Activated naive CD8-positive, alpha-beta T cell (primary cell): Measurements from ENCODE around the gene HLF.

Source experiments
- H3K27ac Mint-ChIP-seq: one replicate; pipeline ENCODE4 v1.8.0; 2021; ENCODE audit warnings: mixed read lengths
- H3K27me3 Mint-ChIP-seq: one replicate; pipeline ENCODE4 v1.8.0; 2021; ENCODE audit warnings: mixed read lengths
- H3K36me3 Mint-ChIP-seq: one replicate; pipeline ENCODE4 v1.8.0; 2021; ENCODE audit warnings: mixed read lengths
- H3K4me1 Mint-ChIP-seq: one replicate; pipeline ENCODE4 v1.8.0; 2021; ENCODE audit warnings: low read depth, mixed read lengths
- H3K4me3 Mint-ChIP-seq: one replicate; pipeline ENCODE4 v1.8.0; 2021; ENCODE audit warnings: mild to moderate bottlenecking, mixed read lengths
- H3K9me3 Mint-ChIP-seq: one replicate; pipeline ENCODE4 v1.8.0; 2021; ENCODE audit warnings: low read depth, mixed read lengths

The HLF gene

GRCh38 chr17:55238179-55238930, 26.4 kb upstream of the HLF start:
- peaks cover 20% of the 10 kb centered on the region for H3K4me1 Mint-ChIP-seq
- H3K4me3 Mint-ChIP-seq, result peak overlapping the region; percentile 80
- H3K36me3 Mint-ChIP-seq, result peaks cover 3% of the 10 kb centered on the region
- H3K27ac Mint-ChIP-seq, result peak overlapping the region; percentile 68
- H3K9me3 Mint-ChIP-seq, result no peaks in the 10 kb centered on the region
- peaks cover 17% of the 10 kb centered on the region for H3K27me3 Mint-ChIP-seq

DNA sequence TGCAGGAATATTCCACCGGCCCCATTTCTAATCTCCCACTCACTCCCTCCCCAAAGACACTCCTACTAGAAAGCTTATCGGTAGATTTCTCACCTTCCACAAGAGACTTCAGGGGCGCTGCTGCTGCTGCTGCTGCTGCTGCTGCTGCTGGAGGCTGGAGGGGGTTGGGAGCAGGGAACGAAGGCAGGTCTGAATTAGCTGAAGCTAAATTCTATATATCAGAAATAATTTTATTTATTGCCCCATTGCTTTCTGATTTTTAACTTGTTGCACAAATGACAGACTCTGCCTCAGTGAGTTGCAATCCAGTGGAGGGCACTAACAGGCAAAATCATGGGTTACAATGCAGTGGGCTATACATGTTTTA, 25.8 kb upstream of the HLF start:
- H3K4me1 Mint-ChIP-seq, result peaks cover 20% of the 10 kb centered on the region
- H3K27me3 Mint-ChIP-seq, result peaks cover 17% of the 10 kb centered on the region
- H3K9me3 Mint-ChIP-seq, result no peaks in the 10 kb centered on the region
- peak overlapping the region; percentile 80 for H3K4me3 Mint-ChIP-seq
- peaks cover 3% of the 10 kb centered on the region for H3K36me3 Mint-ChIP-seq
- peak overlapping the region; percentile 68 for H3K27ac Mint-ChIP-seq

DNA sequence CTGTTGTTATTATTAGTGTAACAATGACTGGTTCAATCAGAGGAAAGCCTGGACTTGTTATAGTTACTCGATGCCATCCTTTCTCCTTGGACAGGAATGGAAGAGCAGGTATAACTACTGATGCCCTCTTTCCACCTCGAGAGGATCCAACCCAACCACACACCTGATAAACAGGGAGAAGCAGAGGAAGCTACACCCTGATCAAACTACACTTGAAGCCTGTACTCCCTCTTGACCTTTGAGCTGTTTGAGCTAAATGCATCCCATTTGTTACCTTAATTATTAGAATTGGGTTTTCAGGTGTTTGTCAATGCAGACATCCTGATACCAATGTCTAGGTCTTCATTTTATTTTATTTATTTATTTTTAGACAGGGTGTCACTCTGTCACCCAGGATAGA, 23.7 kb upstream of the HLF start:
- Mint-ChIP-seq H3K27ac (no peak overlapping the region), H3K4me3 (no peak overlapping the region), H3K27me3 (peaks cover 21% of the 10 kb centered on the region), H3K36me3 (peaks cover 3% of the 10 kb centered on the region), H3K4me1 (peaks cover 20% of the 10 kb centered on the region), H3K9me3 (no peaks in the 10 kb centered on the region)

GRCh38 chr17:55242476-55242875, 22.3 kb upstream of the HLF start:
- Mint-ChIP-seq H3K4me1 (peaks cover 12% of the 10 kb centered on the region), H3K27ac (no peak overlapping the region), H3K4me3 (no peak overlapping the region), H3K27me3 (peaks cover 21% of the 10 kb centered on the region), H3K36me3 (peaks cover 3% of the 10 kb centered on the region), H3K9me3 (no peaks in the 10 kb centered on the region)

DNA sequence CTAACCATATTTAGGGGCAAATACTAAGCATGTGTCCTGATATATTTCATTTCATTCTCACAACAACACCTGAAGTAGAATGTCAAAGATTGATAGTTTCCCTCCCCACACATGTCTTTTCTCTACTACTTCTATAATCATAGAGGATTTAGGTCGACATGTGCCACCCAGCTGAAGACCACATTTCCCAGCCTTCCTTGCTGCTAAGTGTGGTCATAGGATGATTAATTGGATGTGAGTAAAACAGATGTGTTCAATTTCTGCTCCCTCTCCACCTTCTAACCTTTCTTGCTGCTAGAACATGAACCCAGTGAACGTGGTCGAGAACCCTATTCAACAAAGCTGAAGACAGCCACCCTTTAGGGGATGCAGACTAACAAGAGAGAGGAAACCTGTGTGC, 18.8 kb upstream of the HLF start:
- H3K27ac Mint-ChIP-seq, result no peak overlapping the region
- peaks cover 21% of the 10 kb centered on the region for H3K27me3 Mint-ChIP-seq
- peaks cover 3% of the 10 kb centered on the region for H3K36me3 Mint-ChIP-seq
- H3K4me1 Mint-ChIP-seq, result no peaks in the 10 kb centered on the region
- no peaks in the 10 kb centered on the region for H3K9me3 Mint-ChIP-seq
- H3K4me3 Mint-ChIP-seq, result no peak overlapping the region

DNA sequence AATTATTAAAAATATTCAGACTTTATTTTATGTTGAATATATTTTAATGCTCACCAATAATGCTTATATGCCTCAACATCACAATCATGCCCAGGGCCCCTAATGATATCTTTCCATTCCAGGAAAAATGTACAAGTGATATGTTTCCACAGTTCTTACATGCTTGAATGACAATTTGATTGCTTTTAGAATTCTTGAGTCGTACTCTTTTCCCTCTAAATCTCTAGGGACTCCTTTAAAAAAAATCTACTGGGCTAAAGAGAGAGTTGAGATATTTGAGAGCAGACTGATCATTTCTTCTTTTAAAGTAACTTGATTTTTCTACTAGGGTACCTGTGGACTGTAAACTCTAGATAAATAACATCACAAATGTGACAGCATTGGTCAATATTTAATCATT, 18.2 kb upstream of the HLF start:
- Mint-ChIP-seq H3K27ac (no peak overlapping the region), H3K4me1 (no peaks in the 10 kb centered on the region), H3K36me3 (peaks cover 3% of the 10 kb centered on the region), H3K27me3 (peaks cover 23% of the 10 kb centered on the region), H3K4me3 (no peak overlapping the region), H3K9me3 (no peaks in the 10 kb centered on the region)

GRCh38 chr17:55248077-55248476, 16.7 kb upstream of the HLF start:
- peaks cover 24% of the 10 kb centered on the region for H3K27me3 Mint-ChIP-seq
- no peak overlapping the region for H3K27ac Mint-ChIP-seq
- no peaks in the 10 kb centered on the region for H3K9me3 Mint-ChIP-seq
- no peaks in the 10 kb centered on the region for H3K36me3 Mint-ChIP-seq
- no peak overlapping the region for H3K4me3 Mint-ChIP-seq
- no peaks in the 10 kb centered on the region for H3K4me1 Mint-ChIP-seq

GRCh38 chr17:55249861-55250260, 14.9 kb upstream of the HLF start:
- H3K9me3 Mint-ChIP-seq, result no peaks in the 10 kb centered on the region
- no peaks in the 10 kb centered on the region for H3K4me1 Mint-ChIP-seq
- no peak overlapping the region for H3K27ac Mint-ChIP-seq
- no peaks in the 10 kb centered on the region for H3K36me3 Mint-ChIP-seq
- H3K27me3 Mint-ChIP-seq, result peaks cover 28% of the 10 kb centered on the region
- no peak overlapping the region for H3K4me3 Mint-ChIP-seq

DNA sequence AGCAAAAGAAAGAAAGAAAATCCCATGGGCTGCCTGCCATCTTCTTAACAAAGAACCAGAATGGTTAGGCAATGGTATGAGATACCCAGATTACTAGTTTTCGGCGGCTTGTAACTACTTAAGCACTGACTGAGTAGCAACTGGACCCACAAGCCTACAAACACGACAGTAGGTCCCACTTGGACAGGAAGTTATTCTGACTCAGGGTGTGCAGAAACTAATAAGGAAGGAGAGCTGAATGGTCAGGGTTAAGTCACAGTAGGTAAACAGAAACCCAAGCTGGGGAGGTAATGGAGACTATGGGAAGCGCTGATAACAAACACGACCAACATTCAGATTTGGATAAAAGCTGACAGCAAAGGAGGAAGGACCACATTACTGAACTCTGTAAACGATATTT, 10.4 kb upstream of the HLF start:
- H3K27ac Mint-ChIP-seq, result no peak overlapping the region
- no peaks in the 10 kb centered on the region for H3K36me3 Mint-ChIP-seq
- H3K9me3 Mint-ChIP-seq, result no peaks in the 10 kb centered on the region
- no peaks in the 10 kb centered on the region for H3K4me1 Mint-ChIP-seq
- peaks cover 41% of the 10 kb centered on the region for H3K27me3 Mint-ChIP-seq
- H3K4me3 Mint-ChIP-seq, result no peak overlapping the region

GRCh38 chr17:55258578-55259135, 6.1 kb upstream of the HLF start:
- no peaks in the 10 kb centered on the region for H3K9me3 Mint-ChIP-seq
- no peak overlapping the region for H3K4me3 Mint-ChIP-seq
- peaks cover 49% of the 10 kb centered on the region for H3K27me3 Mint-ChIP-seq
- H3K36me3 Mint-ChIP-seq, result no peaks in the 10 kb centered on the region
- H3K27ac Mint-ChIP-seq, result no peak overlapping the region
- H3K4me1 Mint-ChIP-seq, result peaks cover 5% of the 10 kb centered on the region

- Mint-ChIP-seq H3K4me1 (peaks cover 13% of the 10 kb centered on the region), H3K9me3 (no peaks in the 10 kb centered on the region), H3K4me3 (no peak overlapping the region), H3K27ac (no peak overlapping the region), H3K27me3 (peaks cover 50% of the 10 kb centered on the region), H3K36me3 (no peaks in the 10 kb centered on the region)
Observed at GRCh38 chr17:55259684-55260111, 5.1 kb upstream of the HLF start.

- H3K4me1 Mint-ChIP-seq, result peaks cover 16% of the 10 kb centered on the region
- H3K27ac Mint-ChIP-seq, result no peak overlapping the region
- no peaks in the 10 kb centered on the region for H3K9me3 Mint-ChIP-seq
- H3K4me3 Mint-ChIP-seq, result no peak overlapping the region
- peaks cover 48% of the 10 kb centered on the region for H3K27me3 Mint-ChIP-seq
- H3K36me3 Mint-ChIP-seq, result no peaks in the 10 kb centered on the region
Observed at GRCh38 chr17:55261311-55261710, 3.4 kb upstream of the HLF start.

GRCh38 chr17:55263569-55264277, 1.0 kb upstream of the HLF start:
- Mint-ChIP-seq H3K27me3 (peaks cover 40% of the 10 kb centered on the region), H3K4me3 (peak overlapping the region; percentile 76), H3K36me3 (no peaks in the 10 kb centered on the region), H3K4me1 (peaks cover 16% of the 10 kb centered on the region), H3K27ac (no peak overlapping the region), H3K9me3 (no peaks in the 10 kb centered on the region)

- Mint-ChIP-seq H3K9me3 (no peaks in the 10 kb centered on the region), H3K27ac (no peak overlapping the region), H3K27me3 (peaks cover 38% of the 10 kb centered on the region)
Observed at GRCh38 chr17:55264278-55264644, 499 bp upstream of the HLF start.

DNA sequence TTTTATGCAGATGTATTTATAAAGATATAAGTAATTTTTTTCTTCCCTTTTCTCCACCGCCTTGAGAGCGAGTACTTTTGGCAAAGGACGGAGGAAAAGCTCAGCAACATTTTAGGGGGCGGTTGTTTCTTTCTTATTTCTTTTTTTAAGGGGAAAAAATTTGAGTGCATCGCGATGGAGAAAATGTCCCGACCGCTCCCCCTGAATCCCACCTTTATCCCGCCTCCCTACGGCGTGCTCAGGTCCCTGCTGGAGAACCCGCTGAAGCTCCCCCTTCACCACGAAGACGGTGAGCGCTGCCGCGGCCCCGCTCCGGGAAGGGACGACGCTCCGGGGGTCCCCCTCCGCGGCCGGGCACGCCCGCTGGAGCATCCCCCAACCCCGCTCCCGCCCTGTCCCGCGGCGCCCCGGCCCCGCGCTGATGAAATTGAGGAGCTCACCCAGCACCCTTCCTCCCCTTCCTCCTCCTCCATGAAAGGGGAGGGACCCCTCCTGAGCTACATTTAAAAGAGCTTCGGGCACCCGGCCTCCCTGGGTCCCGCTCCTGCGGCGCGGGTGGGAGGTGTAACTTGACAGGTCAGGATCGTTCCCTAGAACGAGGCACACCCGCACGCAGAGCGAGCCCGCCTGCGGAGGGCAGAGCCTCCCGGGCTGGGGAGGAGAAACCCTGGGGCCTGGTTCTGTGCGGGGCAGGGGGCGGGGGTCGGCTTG, 706 bp downstream of the HLF start:
- Mint-ChIP-seq H3K4me3 (peak overlapping the region; percentile 57), H3K36me3 (no peaks in the 10 kb centered on the region), H3K4me1 (peaks cover 16% of the 10 kb centered on the region)

More at GRCh38 chr17:55264278-55264644, 499 bp upstream of the HLF start:
- Mint-ChIP-seq H3K4me1 (peaks cover 16% of the 10 kb centered on the region), H3K4me3 (peak overlapping the region; percentile 76), H3K36me3 (no peaks in the 10 kb centered on the region)

More for the DNA sequence above, 706 bp downstream of the HLF start:
- Mint-ChIP-seq H3K9me3 (no peaks in the 10 kb centered on the region), H3K27ac (no peak overlapping the region), H3K27me3 (peaks cover 37% of the 10 kb centered on the region)
